ENCODE results near the gene LEO1. TPM values are rescaled to one million over a fixed set of nuclear protein-coding genes. Genes with fewer than 3 reads are reported as not detected.
A peak's percentile ranks its signal among the peaks of the same experiment; 100 is the strongest.

LEO1 gene
- total RNA-seq (2014; rRNA removed) (24.1 and 32.4 TPM in 2 replicates), Bru-seq, nascent RNA (percentile 78 among the genes with signal in this experiment), BruChase-seq, experiment 1, labeled RNA remaining after a 6-hour chase (percentile 73 among the genes with signal in this experiment), BruChase-seq, experiment 2, labeled RNA remaining after a 2-hour chase (percentile 71 among the genes with signal in this experiment)
- long read RNA-seq, transcript LEO1-201 (12 exons, 2,193 nt) = major isoform, 60 of 83 reads
- long read RNA-seq, partial matches to known transcripts = 13 of 83 reads
- long read RNA-seq, other reads (novel, unspliced or antisense) = 10 of 83 reads

DNA sequence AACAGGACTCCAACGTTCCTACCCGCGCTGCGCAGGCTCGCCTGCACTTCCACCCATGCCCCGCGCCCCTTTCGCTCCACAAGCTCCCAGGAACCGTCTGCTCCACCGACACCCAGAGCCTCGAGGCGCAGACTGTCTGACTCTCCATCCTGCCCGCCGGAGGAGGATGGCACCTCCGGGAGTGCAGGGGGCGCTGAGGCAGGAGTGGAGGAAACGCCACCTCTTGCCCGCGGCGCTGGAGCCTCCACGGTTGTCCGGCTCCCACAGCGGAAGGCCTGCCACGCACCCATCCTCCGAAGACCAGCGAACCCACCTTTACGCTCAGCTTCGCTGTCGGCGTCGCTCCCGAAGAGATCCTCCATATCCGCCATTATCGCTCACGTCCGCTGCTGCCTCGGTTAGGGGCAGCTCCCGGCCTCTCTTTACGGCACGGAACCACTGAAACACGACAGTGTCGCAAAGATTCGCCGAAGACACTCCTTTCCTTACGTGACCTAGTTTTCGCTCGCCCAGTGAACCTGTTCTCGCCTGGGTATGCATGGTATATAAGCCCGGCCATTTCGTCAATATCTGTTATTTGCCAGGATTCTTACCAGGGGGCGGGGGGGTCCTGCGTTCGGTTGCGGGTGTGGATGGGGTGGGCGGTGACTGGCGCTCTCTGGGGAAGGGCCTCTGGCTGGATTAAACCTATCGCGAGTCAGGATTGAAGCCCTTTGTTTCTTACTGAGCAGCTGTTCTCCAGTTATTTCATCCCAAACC is at the start of gene LEO1:
LEO1 (minus strand) TSS at position 404 of the 759 bp plus-strand sequence; CDS start at position 371, 33 bp downstream.
- peak; percentile 77 for ATAC-seq
- TF ChIP-seq EZH2phosphoT487 (IDR thresholded peaks at IDR 0.05; ENCODE audit: borderline replicate concordance, low read length) = no peak
- TF ChIP-seq, protein P1, sequence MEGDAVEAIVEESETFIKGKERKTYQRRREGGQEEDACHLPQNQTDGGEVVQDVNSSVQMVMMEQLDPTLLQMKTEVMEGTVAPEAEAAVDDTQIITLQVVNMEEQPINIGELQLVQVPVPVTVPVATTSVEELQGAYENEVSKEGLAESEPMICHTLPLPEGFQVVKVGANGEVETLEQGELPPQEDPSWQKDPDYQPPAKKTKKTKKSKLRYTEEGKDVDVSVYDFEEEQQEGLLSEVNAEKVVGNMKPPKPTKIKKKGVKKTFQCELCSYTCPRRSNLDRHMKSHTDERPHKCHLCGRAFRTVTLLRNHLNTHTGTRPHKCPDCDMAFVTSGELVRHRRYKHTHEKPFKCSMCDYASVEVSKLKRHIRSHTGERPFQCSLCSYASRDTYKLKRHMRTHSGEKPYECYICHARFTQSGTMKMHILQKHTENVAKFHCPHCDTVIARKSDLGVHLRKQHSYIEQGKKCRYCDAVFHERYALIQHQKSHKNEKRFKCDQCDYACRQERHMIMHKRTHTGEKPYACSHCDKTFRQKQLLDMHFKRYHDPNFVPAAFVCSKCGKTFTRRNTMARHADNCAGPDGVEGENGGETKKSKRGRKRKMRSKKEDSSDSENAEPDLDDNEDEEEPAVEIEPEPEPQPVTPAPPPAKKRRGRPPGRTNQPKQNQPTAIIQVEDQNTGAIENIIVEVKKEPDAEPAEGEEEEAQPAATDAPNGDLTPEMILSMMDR (conservative IDR thresholded peaks at IDR 0.05; ENCODE audit: low read depth, low read length) = peak; percentile 54
- Histone ChIP-seq H3K9me3 (ENCODE audit: low read length) (no peaks in the 10 kb centered on the region), H3K4me2 (ENCODE audit: low read length) (peak within 1 kb of the TSS; percentile 95), H3K27me3 (ENCODE audit: low read length) (no peaks in the 10 kb centered on the region), H3K9me2 (replicated peaks; ENCODE audit: low read length) (no peaks in the 10 kb centered on the region), H2AFZ (ENCODE audit: low read length) (peak within 1 kb of the TSS; percentile 88), H3K4me1 (ENCODE audit: insufficient read depth, low read length) (peaks cover 15% of the 10 kb centered on the region), H3K36me3 (ENCODE audit: low read depth, low read length) (peaks cover 4% of the 10 kb centered on the region; the same call in 1 of the 2 replicates), H3K9ac (ENCODE audit: low read length) (peak within 1 kb of the TSS; percentile 91), H3K4me3 (ENCODE audit: low read length) (peak within 1 kb of the TSS; percentile 94), H3K27ac (ENCODE audit: low read length) (peak within 1 kb of the TSS; percentile 70), H3K79me2 (ENCODE audit: low read length) (peaks cover 56% of the 10 kb centered on the region), H3F3A (ENCODE audit: low read length, unreplicated experiment) (no peaks in the 10 kb centered on the region), H4K20me1 (ENCODE audit: low read length) (no peaks in the 10 kb centered on the region)
- POLR2A ChIA-PET (ENCODE audit: unreplicated experiment) = interaction anchor here (0.9 to 1.1 kb wide), 2 partner anchors 23 to 208 kb away, joined by 3 to 12 read pairs; no protein-coding TSS in a partner anchor
- BruUV-seq (replicated peaks) = TSS peak; percentile 87
- CTCF ChIA-PET = interaction anchor here (0.6 kb wide), 1 partner anchor 259 kb away, joined by 4 read pairs; no protein-coding TSS in a partner anchor
- intact Hi-C loops (cut with micrococcal nuclease) = no loop called here
- peak; percentile 94 for DNase-seq

DNA sequence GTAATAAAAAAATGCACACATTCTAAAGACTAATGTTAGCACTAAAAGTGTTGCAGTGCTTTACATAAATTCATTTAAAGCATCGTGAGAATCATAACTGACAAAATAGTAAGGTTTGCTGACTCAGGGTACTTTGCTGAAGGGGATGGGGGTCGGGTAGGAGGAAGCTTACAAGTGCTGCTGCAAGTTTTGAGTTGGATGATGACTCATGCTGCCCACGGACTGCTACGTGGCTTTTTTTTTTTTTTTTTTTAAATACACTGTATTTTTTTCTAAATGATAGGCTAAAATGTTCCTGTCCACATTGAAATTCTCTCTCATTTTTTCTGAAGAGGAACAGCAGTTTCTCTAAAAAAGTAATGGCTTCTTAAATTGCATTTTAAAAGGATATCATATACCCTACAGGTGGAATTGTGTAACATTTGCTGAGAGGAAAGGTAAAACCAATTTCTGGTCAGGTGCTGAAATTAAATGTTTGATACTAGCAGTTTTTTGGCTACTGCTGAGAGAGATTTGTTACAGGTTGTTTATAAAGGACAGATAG is 49.6 kb upstream of the LEO1 start:
- ATAC-seq (0 out of 2 replicates have a peak, but pooled peaks have one; percentile 21), DNase-seq (peak; percentile 71)
- Histone ChIP-seq H3K4me1 (ENCODE audit: insufficient read depth, low read length) (peaks cover 26% of the 10 kb centered on the region), H3K9me2 (replicated peaks; ENCODE audit: low read length) (no peaks in the 10 kb centered on the region), H3K9me3 (ENCODE audit: low read length) (no peaks in the 10 kb centered on the region), H3K4me3 (ENCODE audit: low read length) (peak overlapping the region; percentile 98), H4K20me1 (ENCODE audit: low read length) (peaks cover 47% of the 10 kb centered on the region), H3K27ac (ENCODE audit: low read length) (peak overlapping the region; percentile 76), H3K79me2 (ENCODE audit: low read length) (peaks cover 66% of the 10 kb centered on the region), H2AFZ (ENCODE audit: low read length) (no peak overlapping the region), H3K4me2 (ENCODE audit: low read length) (peak overlapping the region; percentile 97), H3F3A (ENCODE audit: low read length, unreplicated experiment) (no peaks in the 10 kb centered on the region), H3K36me3 (ENCODE audit: low read depth, low read length) (no peaks in the 10 kb centered on the region), H3K9ac (ENCODE audit: low read length) (peak overlapping the region; percentile 88), H3K27me3 (ENCODE audit: low read length) (no peaks in the 10 kb centered on the region)
- no peak for TF ChIP-seq EZH2 (IDR thresholded peaks at IDR 0.05; ENCODE audit: low read length, unreplicated experiment)
- intact Hi-C loops (cut with micrococcal nuclease) = loop anchor here (1.0 to 2.0 kb wide), 3 partner anchors 33 to 74 kb away; no protein-coding TSS in a partner anchor
- no TSS peak for BruUV-seq (replicated peaks)
- ChIA-PET POLR2A (ENCODE audit: unreplicated experiment) (no interaction called here), CTCF (interaction anchor here (0.6 kb wide), 1 partner anchor 93 kb away, joined by 8 read pairs; no protein-coding TSS in a partner anchor)
